ENCODE measurements around the gene DDHD1. TPM values are rescaled to one million over a fixed set of nuclear protein-coding genes. Genes with fewer than 3 reads are reported as not detected.

DDHD1 gene
- total and polyA plus RNA-seq, 2 experiments from 2014 or later: 11.2 to 28.9 TPM

DNA sequence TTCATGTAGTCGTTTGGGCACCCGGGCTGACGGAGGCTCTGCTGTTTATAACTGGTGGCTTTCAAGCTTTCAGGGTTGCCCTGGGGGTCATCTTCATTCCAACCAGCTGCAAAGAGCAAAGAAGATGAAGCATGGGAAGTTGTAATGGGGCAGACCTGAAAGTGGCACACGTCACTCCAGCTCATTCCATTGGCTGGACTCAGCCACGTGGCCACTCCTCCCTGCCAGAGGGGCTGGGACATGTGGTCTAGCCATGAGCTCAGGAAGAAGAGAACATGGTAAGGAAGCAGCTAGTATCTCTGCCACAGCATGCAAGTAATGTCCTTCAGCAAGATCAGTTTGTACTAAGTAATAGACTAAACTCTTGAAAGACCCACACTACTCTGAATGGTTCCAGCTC lies 150.5 kb downstream of the DDHD1 start:
- Histone ChIP-seq H3K4me1 (ENCODE audit: insufficient read depth) (no peaks in the 10 kb centered on the region), H3K9me2 (ENCODE audit: insufficient read depth) (no peaks in the 10 kb centered on the region), H3F3A (replicated peaks; ENCODE audit: low read depth) (no peaks in the 10 kb centered on the region), H3K4me3 (no peak overlapping the region), H3K79me2 (replicated peaks; ENCODE audit: insufficient read depth) (no peaks in the 10 kb centered on the region), H3K27me3 (ENCODE audit: insufficient read depth) (no peaks in the 10 kb centered on the region), H3K36me3 (ENCODE audit: insufficient read depth) (no peaks in the 10 kb centered on the region), H2AFZ (peak overlapping the region; percentile 84; the same call in 1 of the 2 replicates), H3K4me2 (no peak overlapping the region), H4K20me1 (replicated peaks; ENCODE audit: insufficient read depth) (no peaks in the 10 kb centered on the region), H3K27ac (ENCODE audit: low read depth) (no peak overlapping the region)
- TF ChIP-seq NANOG (IDR thresholded peaks at IDR 0.05; ENCODE audit: borderline replicate concordance) (no peak), STAT1 (IDR thresholded peaks at IDR 0.05; ENCODE audit: unreplicated experiment) (no peak), ZNF331 (CRISPR knock-in tag; IDR thresholded peaks at IDR 0.05; ENCODE audit: low read depth) (no peak), ETS1 (IDR thresholded peaks at IDR 0.05) (no peak), JUNB (IDR thresholded peaks at IDR 0.05; ENCODE audit: unreplicated experiment) (no peak), CTCF (conservative IDR thresholded peaks at IDR 0.05; ENCODE audit: low read depth in 2 of 2) (no peak), POLR2AphosphoS5 (IDR thresholded peaks at IDR 0.05; ENCODE audit: low read depth) (no peak), EZH2 (IDR thresholded peaks at IDR 0.05; ENCODE audit: low read depth, unreplicated experiment) (no peak), EZH2phosphoT487 (IDR thresholded peaks at IDR 0.05; ENCODE audit: unreplicated experiment) (no peak), ZNF462 (CRISPR knock-in tag; IDR thresholded peaks at IDR 0.05) (no peak), ZNF114 (CRISPR knock-in tag; IDR thresholded peaks at IDR 0.05) (no peak), CREB1 (CRISPR knock-in tag; IDR thresholded peaks at IDR 0.05; ENCODE audit: low read depth) (no peak)
- TF ChIP-seq, protein P1, sequence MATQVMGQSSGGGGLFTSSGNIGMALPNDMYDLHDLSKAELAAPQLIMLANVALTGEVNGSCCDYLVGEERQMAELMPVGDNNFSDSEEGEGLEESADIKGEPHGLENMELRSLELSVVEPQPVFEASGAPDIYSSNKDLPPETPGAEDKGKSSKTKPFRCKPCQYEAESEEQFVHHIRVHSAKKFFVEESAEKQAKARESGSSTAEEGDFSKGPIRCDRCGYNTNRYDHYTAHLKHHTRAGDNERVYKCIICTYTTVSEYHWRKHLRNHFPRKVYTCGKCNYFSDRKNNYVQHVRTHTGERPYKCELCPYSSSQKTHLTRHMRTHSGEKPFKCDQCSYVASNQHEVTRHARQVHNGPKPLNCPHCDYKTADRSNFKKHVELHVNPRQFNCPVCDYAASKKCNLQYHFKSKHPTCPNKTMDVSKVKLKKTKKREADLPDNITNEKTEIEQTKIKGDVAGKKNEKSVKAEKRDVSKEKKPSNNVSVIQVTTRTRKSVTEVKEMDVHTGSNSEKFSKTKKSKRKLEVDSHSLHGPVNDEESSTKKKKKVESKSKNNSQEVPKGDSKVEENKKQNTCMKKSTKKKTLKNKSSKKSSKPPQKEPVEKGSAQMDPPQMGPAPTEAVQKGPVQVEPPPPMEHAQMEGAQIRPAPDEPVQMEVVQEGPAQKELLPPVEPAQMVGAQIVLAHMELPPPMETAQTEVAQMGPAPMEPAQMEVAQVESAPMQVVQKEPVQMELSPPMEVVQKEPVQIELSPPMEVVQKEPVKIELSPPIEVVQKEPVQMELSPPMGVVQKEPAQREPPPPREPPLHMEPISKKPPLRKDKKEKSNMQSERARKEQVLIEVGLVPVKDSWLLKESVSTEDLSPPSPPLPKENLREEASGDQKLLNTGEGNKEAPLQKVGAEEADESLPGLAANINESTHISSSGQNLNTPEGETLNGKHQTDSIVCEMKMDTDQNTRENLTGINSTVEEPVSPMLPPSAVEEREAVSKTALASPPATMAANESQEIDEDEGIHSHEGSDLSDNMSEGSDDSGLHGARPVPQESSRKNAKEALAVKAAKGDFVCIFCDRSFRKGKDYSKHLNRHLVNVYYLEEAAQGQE (IDR thresholded peaks at IDR 0.05; ENCODE audit: unreplicated experiment): no peak
- H3K9me3 Mint-ChIP-seq: no peaks in the 10 kb centered on the region
- no peak overlapping the region; the same call in 1 of the 2 replicates for H3K27ac Mint-ChIP-seq
- no peak overlapping the region for H3K4me3 Mint-ChIP-seq
- ATAC-seq: peak; percentile 61
- no peak for DNase-seq (ENCODE audit: low spot score)
- H3K4me1 Mint-ChIP-seq: peaks cover 2% of the 10 kb centered on the region; the same call in 1 of the 3 replicates
- H3K36me3 Mint-ChIP-seq (ENCODE audit: low read depth): no peaks in the 10 kb centered on the region
- H3K27me3 Mint-ChIP-seq (ENCODE audit: insufficient read depth, low read depth, poor library complexity): peaks cover 5% of the 10 kb centered on the region

All from GM23338 (cell line).